GM12878 (cell line): Measurements from ENCODE around the gene PACSIN3. TPM values are rescaled to one million over a fixed set of nuclear protein-coding genes. Genes with fewer than 3 reads are reported as not detected.
A peak's percentile ranks its signal among the peaks of the same experiment; 100 is the strongest.

Source experiments
- ATF2 ChIP-seq: IDR thresholded peaks from 2 replicates; pipeline ENCODE4 v1.6.1; 2012; ENCODE audit warnings: low read length, inconsistent platforms
- BACH1 ChIP-seq: fragments of 450-650 bp; IDR thresholded peaks from 2 replicates; pipeline ENCODE4 v1.6.1; 2017; ENCODE audit warnings: mild to moderate bottlenecking, borderline replicate concordance
- BHLHE40 ChIP-seq, 2 experiments: fragments of 450-650 bp in 1 of 2; IDR thresholded peaks; 2 replicates each; pipeline ENCODE4 v1.6.1; 2011 to 2017; ENCODE audit warnings: low read depth in 2 of 2, borderline replicate concordance in 1 of 2, improper control_type of control experiment in 1 of 2, low read length in 1 of 2, mild to moderate bottlenecking in 1 of 2
- CHD2 ChIP-seq: IDR thresholded peaks from 2 replicates; pipeline ENCODE4 v1.6.1; 2011; ENCODE audit warnings: low read depth, low read length, improper control_type of control experiment, borderline replicate concordance
- CREB1 ChIP-seq: IDR thresholded peaks from 2 replicates; pipeline ENCODE4 v1.6.1; 2012; ENCODE audit warnings: low read depth, mild to moderate bottlenecking, inconsistent platforms
- CREM ChIP-seq: IDR thresholded peaks from 2 replicates; pipeline ENCODE4 v1.6.1; 2014; ENCODE audit warnings: antibody characterized with exemption, low read depth
- EGR1 ChIP-seq, 2 experiments: IDR thresholded peaks; 1 replicate in 1 of 2; 2 replicates in 1 of 2; pipeline ENCODE4 v1.6.1; 2011 to 2012; ENCODE audit warnings: low read depth in 2 of 2, low read length in 2 of 2, borderline replicate concordance in 1 of 2, mild to moderate bottlenecking in 1 of 2, moderate library complexity in 1 of 2
- FOS ChIP-seq: IDR thresholded peaks from 3 replicates; pipeline ENCODE4 v1.6.1; 2011; ENCODE audit warnings: borderline replicate concordance; ENCODE audit not compliant: insufficient read length; ENCODE audit errors: extremely low read depth
- GATAD2B ChIP-seq: fragments of 450-650 bp; conservative IDR thresholded peaks from 2 replicates; pipeline ENCODE4 v1.6.1; 2017; ENCODE audit warnings: low read depth, mild to moderate bottlenecking, moderate library complexity
- IKZF1 ChIP-seq: fragments of 450-650 bp; conservative IDR thresholded peaks from 2 replicates; pipeline ENCODE4 v1.6.1; 2017; ENCODE audit warnings: antibody characterized with exemption, mild to moderate bottlenecking
- MXI1 ChIP-seq: fragments of 150-350 bp; IDR thresholded peaks from 2 replicates; pipeline ENCODE4 v1.6.1; 2011; ENCODE audit warnings: low read depth, mild to moderate bottlenecking, inconsistent platforms, low read length, improper control_type of control experiment
- NBN ChIP-seq: fragments of 450-650 bp; IDR thresholded peaks from 2 replicates; pipeline ENCODE4 v1.6.1; 2016
- POLR2A ChIP-seq: IDR thresholded peaks from 2 replicates; pipeline ENCODE4 v1.6.1; 2011; ENCODE audit warnings: low read depth, mild to moderate bottlenecking, low read length
- POLR2AphosphoS5 ChIP-seq: IDR thresholded peaks from 2 replicates; pipeline ENCODE4 v1.6.1; 2011; ENCODE audit warnings: mild to moderate bottlenecking, low read length, inconsistent platforms
- POU2F2 ChIP-seq: IDR thresholded peaks from 3 replicates; pipeline ENCODE4 v1.6.1; 2011; ENCODE audit warnings: low read depth, mild to moderate bottlenecking, low read length, borderline replicate concordance
- REST ChIP-seq: IDR thresholded peaks from 2 replicates; pipeline ENCODE4 v1.6.1; 2012; ENCODE audit warnings: mild to moderate bottlenecking, low read depth, low read length
- SIX5 ChIP-seq: IDR thresholded peaks from 2 replicates; pipeline ENCODE4 v1.6.1; 2011; ENCODE audit warnings: mild to moderate bottlenecking, low read depth, low read length, moderate library complexity; ENCODE audit not compliant: severe bottlenecking
- SP1 ChIP-seq: IDR thresholded peaks from one replicate; pipeline ENCODE4 v1.6.1; 2011; ENCODE audit warnings: low read depth, low read length
- SREBF2 ChIP-seq: IDR thresholded peaks from 2 replicates; pipeline ENCODE4 v1.6.1; 2012; ENCODE audit warnings: mild to moderate bottlenecking, low read length
- STAT1 ChIP-seq: fragments of 450-650 bp; conservative IDR thresholded peaks from 2 replicates; pipeline ENCODE4 v1.6.1; 2014; ENCODE audit warnings: antibody characterized with exemption, mild to moderate bottlenecking
- TAF1 ChIP-seq: IDR thresholded peaks from 2 replicates; pipeline ENCODE4 v1.6.1; 2011; ENCODE audit warnings: mild to moderate bottlenecking, low read depth, low read length, borderline replicate concordance
- YY1 ChIP-seq: IDR thresholded peaks from 2 replicates; pipeline ENCODE4 v1.6.1; 2011; ENCODE audit warnings: low read depth, mild to moderate bottlenecking, low read length
- polyA plus RNA-seq, 11 experiments: library from polyadenylated mRNA; depleted of rRNA in 4 of 11; unstranded in 6 of 11; stranded (reverse) in 5 of 11; fragments of >200 nt; fragmentation: Nextera tagmentation in 4 of 11; fragmentation: Illumina TruSeq in 1 of 11; extraction: Ambion mirVana in 4 of 11; extraction: Trizol in 1 of 11; gene quantifications; 1 replicate in 1 of 11; 2 replicates in 10 of 11; pipeline versions ENCODE4 v1.2.1 to v1.2.3, GENCODE V29; 2011 to 2016; ENCODE audit warnings: inconsistent platforms in 2 of 11, missing spikeins in 2 of 11, low read depth in 1 of 11
- total RNA-seq, 4 experiments: library from RNA; depleted of rRNA in 3 of 4; stranded (reverse); fragments of >200 nt in 3 of 4; fragmentation: Illumina TruSeq in 1 of 4; extraction: Trizol in 1 of 4; gene quantifications; 2 replicates each; pipeline versions ENCODE4 v1.2.1 to v1.2.3, GENCODE V29; 2013 to 2021
- TF ChIP-seq, protein P1 (sequence below): IDR thresholded peaks from 2 replicates; pipeline ENCODE4 v1.6.1; 2012; ENCODE audit warnings: low read depth, low read length, improper control_type of control experiment
- TF ChIP-seq, protein P2 (sequence below): fragments of 450-650 bp; IDR thresholded peaks from 2 replicates; pipeline ENCODE4 v1.6.1; 2017; ENCODE audit warnings: low read depth, mild to moderate bottlenecking, moderate library complexity

The PACSIN3 gene
- total and polyA plus RNA-seq, 10 of the 15 experiments (the other 5 are each of a cell fraction or from before 2014, with no cell fraction given) = 0.05 to 0.82 (median 0.22) TPM; not detected in 1

DNA sequence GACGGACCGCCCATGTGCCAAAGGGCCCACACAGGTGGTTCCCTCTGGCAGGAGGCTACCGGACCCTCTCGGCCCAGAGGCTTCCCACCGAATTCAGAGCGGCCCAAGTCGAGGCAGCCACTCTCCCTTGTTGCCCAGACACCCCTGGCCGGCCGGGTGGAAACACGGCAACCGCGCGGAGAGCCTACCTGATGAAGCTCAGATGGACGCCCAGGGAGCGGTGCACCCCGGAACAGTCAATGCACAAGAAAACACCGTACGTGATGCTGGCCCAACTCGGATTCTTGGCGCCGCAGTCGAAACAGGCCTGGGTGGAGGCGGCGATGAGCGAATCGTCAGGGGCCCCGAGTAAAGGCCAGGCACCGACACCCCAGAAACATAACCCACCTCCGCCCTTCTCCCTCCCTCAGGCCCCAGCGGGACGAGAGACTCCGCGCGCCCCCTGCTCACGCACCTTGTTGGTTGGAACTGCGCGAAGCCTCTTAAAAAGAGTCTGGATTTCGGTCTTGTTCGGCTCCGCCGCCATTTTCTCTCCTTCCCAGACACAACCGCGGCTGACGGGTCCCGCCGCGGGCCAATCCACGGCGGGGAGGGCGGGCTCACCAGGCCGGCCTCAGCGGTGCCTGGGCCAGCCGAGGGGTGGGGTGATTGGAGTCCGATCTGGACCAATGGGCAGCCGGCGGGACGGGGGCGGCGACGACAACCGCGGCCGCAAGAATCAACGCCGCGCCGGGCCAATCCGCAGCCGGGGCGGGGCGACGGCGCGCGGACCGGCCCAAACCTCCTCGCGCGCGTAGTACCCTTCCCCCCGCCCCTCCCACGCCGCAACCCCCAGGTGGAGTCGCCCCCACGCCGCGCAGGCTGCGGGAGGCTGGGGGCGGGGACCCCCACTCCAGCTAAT lies 9.7 kb downstream of the PACSIN3 start, which contains the start of gene ARFGAP2 (continued):
- TF ChIP-seq IKZF1 (peak; percentile 58), SREBF2 (no peak), BHLHE40 (IDR thresholded peaks at IDR 0.05; ENCODE audit: borderline replicate concordance in 1 of 2, low read depth in 2 of 2, low read length in 1 of 2) (peak in 1 of 2 experiments; percentile 38; a peak in 1 of 4 replicates), MXI1 (peak; percentile 58; the same call in 1 of the 2 replicates), NBN (peak; percentile 10; the same call in 1 of the 2 replicates), POLR2AphosphoS5 (peak; percentile 65), STAT1 (peak; percentile 84; the same call in 1 of the 2 replicates), CREM (peak; percentile 46; the same call in 1 of the 2 replicates), YY1 (peak; percentile 98), ATF2 (no peak), CHD2 (peak; percentile 68), TAF1 (peak; percentile 87), BACH1 (peak; percentile 19; the same call in 1 of the 2 replicates), SP1 (peak; percentile 88), REST (0 out of 2 replicates have a peak, but pooled peaks have one; percentile 9), FOS (peak; percentile 26), POLR2A (peak; percentile 50), CREB1 (peak; percentile 75; the same call in 1 of the 2 replicates), EGR1 (IDR thresholded peaks at IDR 0.05; ENCODE audit: borderline replicate concordance in 1 of 2, low read depth in 2 of 2, low read length in 2 of 2) (peak in 1 of 2 experiments; percentile 88; a peak in 2 of 3 replicates), SIX5 (peak; percentile 24), POU2F2 (no peak), GATAD2B (no peak)
- TF ChIP-seq, protein P1, sequence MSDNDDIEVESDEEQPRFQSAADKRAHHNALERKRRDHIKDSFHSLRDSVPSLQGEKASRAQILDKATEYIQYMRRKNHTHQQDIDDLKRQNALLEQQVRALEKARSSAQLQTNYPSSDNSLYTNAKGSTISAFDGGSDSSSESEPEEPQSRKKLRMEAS = 0 out of 2 replicates have a peak, but pooled peaks have one; percentile 28
- TF ChIP-seq, protein P2, sequence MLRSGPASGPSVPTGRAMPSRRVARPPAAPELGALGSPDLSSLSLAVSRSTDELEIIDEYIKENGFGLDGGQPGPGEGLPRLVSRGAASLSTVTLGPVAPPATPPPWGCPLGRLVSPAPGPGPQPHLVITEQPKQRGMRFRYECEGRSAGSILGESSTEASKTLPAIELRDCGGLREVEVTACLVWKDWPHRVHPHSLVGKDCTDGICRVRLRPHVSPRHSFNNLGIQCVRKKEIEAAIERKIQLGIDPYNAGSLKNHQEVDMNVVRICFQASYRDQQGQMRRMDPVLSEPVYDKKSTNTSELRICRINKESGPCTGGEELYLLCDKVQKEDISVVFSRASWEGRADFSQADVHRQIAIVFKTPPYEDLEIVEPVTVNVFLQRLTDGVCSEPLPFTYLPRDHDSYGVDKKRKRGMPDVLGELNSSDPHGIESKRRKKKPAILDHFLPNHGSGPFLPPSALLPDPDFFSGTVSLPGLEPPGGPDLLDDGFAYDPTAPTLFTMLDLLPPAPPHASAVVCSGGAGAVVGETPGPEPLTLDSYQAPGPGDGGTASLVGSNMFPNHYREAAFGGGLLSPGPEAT = peak; percentile 99
